ENCODE results near the gene SLC26A5. TPM values are rescaled to one million over a fixed set of nuclear protein-coding genes. Genes with fewer than 3 reads are reported as not detected.

SLC26A5 gene
- total RNA-seq, 1 donor from 2014 or later: not detected

GRCh38 chr7:103398483-103399127 lies 47.4 kb downstream of the SLC26A5 start:
- H3K36me3 ChIP-seq: no peaks in the 10 kb centered on the region
- Mint-ChIP-seq H3K36me3 (no peaks in the 10 kb centered on the region), H3K27me3 (ENCODE audit: insufficient read depth, low read depth) (peaks cover 2% of the 10 kb centered on the region), H3K27ac (no peak overlapping the region), H3K9me3 (peaks cover 6% of the 10 kb centered on the region), H3K4me1 (no peaks in the 10 kb centered on the region), H3K4me3 (no peak overlapping the region)
- H3K4me1 ChIP-seq: no peaks in the 10 kb centered on the region
- no peak overlapping the region for H3K27ac ChIP-seq
- H3K27me3 ChIP-seq: no peaks in the 10 kb centered on the region
- no peak overlapping the region for H3K4me2 ChIP-seq
- H3K4me3 ChIP-seq: no peak overlapping the region
- no peaks in the 10 kb centered on the region for H3F3A ChIP-seq (ENCODE audit: low read depth)
- no peak for DNase-seq (ENCODE audit: low spot score)
- H3K9ac ChIP-seq: no peak overlapping the region
- H4K20me1 ChIP-seq (ENCODE audit: low read depth): no peaks in the 10 kb centered on the region
- H3K9me3 ChIP-seq (ENCODE audit: low read depth): no peaks in the 10 kb centered on the region
- TF ChIP-seq CTCF (IDR thresholded peaks at IDR 0.05) (no peak), EZH2 (IDR thresholded peaks at IDR 0.05) (no peak), EZH2phosphoT487 (IDR thresholded peaks at IDR 0.05) (no peak)
- no peak overlapping the region for H2AFZ ChIP-seq (replicated peaks)
- H3K79me2 ChIP-seq (ENCODE audit: low read depth): no peaks in the 10 kb centered on the region

- H3K4me1 Mint-ChIP-seq: no peaks in the 10 kb centered on the region
- Histone ChIP-seq H3K9ac (no peak overlapping the region), H2AFZ (replicated peaks) (no peak overlapping the region), H3K4me3 (no peak overlapping the region), H3K27me3 (no peaks in the 10 kb centered on the region), H3K27ac (no peak overlapping the region), H4K20me1 (ENCODE audit: low read depth) (no peaks in the 10 kb centered on the region), H3K9me3 (ENCODE audit: low read depth) (no peaks in the 10 kb centered on the region), H3K79me2 (ENCODE audit: low read depth) (no peaks in the 10 kb centered on the region), H3F3A (ENCODE audit: low read depth) (no peaks in the 10 kb centered on the region), H3K36me3 (no peaks in the 10 kb centered on the region), H3K4me2 (no peak overlapping the region), H3K4me1 (no peaks in the 10 kb centered on the region)
- no peaks in the 10 kb centered on the region for H3K27me3 Mint-ChIP-seq (ENCODE audit: insufficient read depth, low read depth)
- no peak for TF ChIP-seq EZH2phosphoT487 (IDR thresholded peaks at IDR 0.05)
- no peak for TF ChIP-seq EZH2 (IDR thresholded peaks at IDR 0.05)
- TF ChIP-seq CTCF (IDR thresholded peaks at IDR 0.05): no peak
- no peak overlapping the region for H3K27ac Mint-ChIP-seq
- DNase-seq (ENCODE audit: low spot score): no peak
- H3K36me3 Mint-ChIP-seq: no peaks in the 10 kb centered on the region
- H3K4me3 Mint-ChIP-seq: no peak overlapping the region
- H3K9me3 Mint-ChIP-seq: peaks cover 2% of the 10 kb centered on the region
These were observed 49.5 kb downstream of the SLC26A5 start for GRCh38 chr7:103396471-103396870.

GRCh38 chr7:103395071-103395470 lies 50.9 kb downstream of the SLC26A5 start:
- no peaks in the 10 kb centered on the region for H4K20me1 ChIP-seq (ENCODE audit: low read depth)
- H2AFZ ChIP-seq (replicated peaks): no peak overlapping the region
- no peaks in the 10 kb centered on the region for H3K36me3 Mint-ChIP-seq
- H3K27me3 Mint-ChIP-seq (ENCODE audit: insufficient read depth, low read depth): no peaks in the 10 kb centered on the region
- no peak overlapping the region for H3K27ac Mint-ChIP-seq
- no peaks in the 10 kb centered on the region for H3K79me2 ChIP-seq (ENCODE audit: low read depth)
- H3K27me3 ChIP-seq: no peaks in the 10 kb centered on the region
- no peaks in the 10 kb centered on the region for H3K4me1 ChIP-seq
- peaks cover under 1% of the 10 kb centered on the region for H3K9me3 Mint-ChIP-seq
- H3K27ac ChIP-seq: no peak overlapping the region
- TF ChIP-seq CTCF (IDR thresholded peaks at IDR 0.05) (no peak), EZH2 (IDR thresholded peaks at IDR 0.05) (no peak), EZH2phosphoT487 (IDR thresholded peaks at IDR 0.05) (no peak)
- no peak for DNase-seq (ENCODE audit: low spot score)
- no peak overlapping the region for H3K4me3 Mint-ChIP-seq
- no peak overlapping the region for H3K4me2 ChIP-seq
- H3K9ac ChIP-seq: no peak overlapping the region
- H3K4me1 Mint-ChIP-seq: no peaks in the 10 kb centered on the region
- no peaks in the 10 kb centered on the region for H3F3A ChIP-seq (ENCODE audit: low read depth)
- H3K36me3 ChIP-seq: no peaks in the 10 kb centered on the region
- H3K4me3 ChIP-seq: no peak overlapping the region
- no peaks in the 10 kb centered on the region for H3K9me3 ChIP-seq (ENCODE audit: low read depth)

Data from neural progenitor cell (in vitro differentiated cells).